ENCODE results near the gene ADAM22. TPM values are rescaled to one million over a fixed set of nuclear protein-coding genes. Genes with fewer than 3 reads are reported as not detected.

ADAM22 gene
- polyA plus RNA-seq, 2 of the 4 experiments (the other 2 are of a cell fraction): 0.53 to 0.59 TPM

GRCh38 chr7:88127637-88128290 lies 193.7 kb downstream of the ADAM22 start:
- WGBS (ENCODE audit: missing lambda C conversion rate): 14% methylated on average over 7 of the region's 7 CpGs
- no peaks in the 10 kb centered on the region for H3K4me1 ChIP-seq
- no peaks in the 10 kb centered on the region for H3K9me3 ChIP-seq
- FAIRE-seq (no peak), DNase-seq (ENCODE audit: low read depth in 1 of 2, low spot score in 1 of 2) (no peak), ATAC-seq (no peak)
- no peak overlapping the region for H3K4me2 ChIP-seq
- H3K27ac ChIP-seq: no peak overlapping the region
- ChIA-PET CTCF (interaction anchor here (0.7 kb wide), 1 partner anchor 13 kb away, joined by 3 read pairs; no protein-coding TSS in a partner anchor), POLR2A (no interaction called here)
- no peak for TF ChIP-seq CHD2 (IDR thresholded peaks at IDR 0.05; ENCODE audit: low read length, partially characterized antibody)
- TF ChIP-seq ELK1 (IDR thresholded peaks at IDR 0.05; ENCODE audit: low read depth, low read length): no peak
- TF ChIP-seq POLR2A (IDR thresholded peaks at IDR 0.05; ENCODE audit: low read length): no peak
- TF ChIP-seq RNF2 (IDR thresholded peaks at IDR 0.05; ENCODE audit: borderline replicate concordance, low read depth): no peak
- TF ChIP-seq BHLHE40 (IDR thresholded peaks at IDR 0.05; ENCODE audit: low read depth, low read length): no peak
- no peak for TF ChIP-seq MYC (IDR thresholded peaks at IDR 0.05; ENCODE audit: borderline replicate concordance, low read length)
- TF ChIP-seq SREBF2 (IDR thresholded peaks at IDR 0.05): no peak
- TF ChIP-seq TFCP2L1 (CRISPR knock-in tag; IDR thresholded peaks at IDR 0.05): no peak
- H3K4me3 ChIP-seq: no peak overlapping the region

GRCh38 chr7:88132725-88133124 lies 198.7 kb downstream of the ADAM22 start:
- POLR2A ChIA-PET: no interaction called here
- no peak for FAIRE-seq

GRCh38 chr7:88140947-88141346 lies 206.9 kb downstream of the ADAM22 start:
- DNase-seq (ENCODE audit: low read depth in 1 of 2, low spot score in 1 of 2): no peak
- FAIRE-seq: no peak
- no peaks in the 10 kb centered on the region for H3K4me1 ChIP-seq
- ChIA-PET CTCF (interaction anchor here (0.6 kb wide), 1 partner anchor 14 kb away, joined by 3 read pairs; no protein-coding TSS in a partner anchor), POLR2A (no interaction called here)
- no peak overlapping the region for H3K27ac ChIP-seq
- H3K4me3 ChIP-seq: no peak overlapping the region
- 14% methylated on average over 2 of the region's 2 CpGs for WGBS (ENCODE audit: missing lambda C conversion rate)
- H3K4me2 ChIP-seq: no peak overlapping the region
- no peaks in the 10 kb centered on the region for H3K9me3 ChIP-seq
- ATAC-seq: no peak
- TF ChIP-seq CHD4 (IDR thresholded peaks at IDR 0.05; ENCODE audit: borderline replicate concordance): no peak
- TF ChIP-seq KDM5A (IDR thresholded peaks at IDR 0.05): no peak

More at GRCh38 chr7:88132725-88133124, 198.7 kb downstream of the ADAM22 start:
- Histone ChIP-seq H3K4me2 (no peak overlapping the region), H3K4me1 (no peaks in the 10 kb centered on the region), H3K9me3 (no peaks in the 10 kb centered on the region), H3K27ac (no peak overlapping the region), H3K4me3 (no peak overlapping the region)
- CTCF ChIA-PET: no interaction called here
- WGBS (ENCODE audit: missing lambda C conversion rate): 58% methylated on average over 4 of the region's 4 CpGs
- ATAC-seq: no peak
- TF ChIP-seq HOXB5 (CRISPR knock-in tag; IDR thresholded peaks at IDR 0.05) (no peak), RFX5 (IDR thresholded peaks at IDR 0.05) (no peak), ZC3H11A (IDR thresholded peaks at IDR 0.05) (no peak), FOXS1 (CRISPR knock-in tag; IDR thresholded peaks at IDR 0.05) (no peak), NPAS2 (CRISPR knock-in tag; IDR thresholded peaks at IDR 0.05; ENCODE audit: borderline replicate concordance) (no peak), REST (IDR thresholded peaks at IDR 0.05) (no peak), MAX (IDR thresholded peaks at IDR 0.05) (no peak), HOXA7 (CRISPR knock-in tag; IDR thresholded peaks at IDR 0.05) (no peak)
- no peak for DNase-seq (ENCODE audit: low read depth in 1 of 2, low spot score in 1 of 2)

All from A549 (cell line).